OCI-LY1 (cell line): ENCODE results near the gene WNT11.
A peak's percentile ranks its signal among the peaks of the same experiment; 100 is the strongest.

Experiments
- H2AFZ ChIP-seq: fragments of 200-600 bp; sonication (generic), shearing (Covaris generic); 2 replicates; pipeline ENCODE4 v1.6.0; 2014; ENCODE audit warnings: antibody characterized with exemption, mild to moderate bottlenecking, low read length
- H3F3A ChIP-seq: fragments of 200-600 bp; sonication (generic), shearing (Covaris generic); 2 replicates; pipeline ENCODE4 v1.6.0; 2014; ENCODE audit warnings: mild to moderate bottlenecking, antibody characterized with exemption, low read length, moderate library complexity; ENCODE audit not compliant: insufficient read depth
- H3K27ac ChIP-seq: fragments of 200-600 bp; sonication (generic); 2 replicates; pipeline ENCODE4 v1.5.1; 2014; ENCODE audit warnings: low read length, mixed run types, mild to moderate bottlenecking, low read depth; ENCODE audit not compliant: poor library complexity, severe bottlenecking
- H3K27me3 ChIP-seq: fragments of 200-600 bp; sonication (generic); 2 replicates; pipeline ENCODE4 v1.6.0; 2014; ENCODE audit warnings: antibody characterized with exemption, mild to moderate bottlenecking, low read length, moderate library complexity; ENCODE audit not compliant: insufficient read depth
- H3K36me3 ChIP-seq: fragments of 200-600 bp; sonication (generic); 2 replicates; pipeline ENCODE4 v1.6.1; 2014; ENCODE audit warnings: mild to moderate bottlenecking, antibody characterized with exemption, low read length, moderate library complexity, mixed read lengths; ENCODE audit not compliant: insufficient read depth
- H3K4me1 ChIP-seq: fragments of 200-600 bp; sonication (generic); 2 replicates; pipeline ENCODE4 v1.5.1; 2014; ENCODE audit warnings: mild to moderate bottlenecking, low read length, moderate library complexity; ENCODE audit not compliant: insufficient read depth, severe bottlenecking
- H3K4me2 ChIP-seq: fragments of 200-600 bp; sonication (generic), shearing (Covaris generic); 2 replicates; pipeline ENCODE4 v1.6.1; 2014; ENCODE audit warnings: low read length
- H3K4me3 ChIP-seq: fragments of 200-600 bp; sonication (generic); 2 replicates; pipeline ENCODE4 v1.5.1; 2014; ENCODE audit warnings: low read length, low read depth, mild to moderate bottlenecking, mixed read lengths; ENCODE audit not compliant: poor library complexity, severe bottlenecking
- H3K79me2 ChIP-seq: fragments of 200-600 bp; shearing (Covaris generic); 2 replicates; pipeline ENCODE4 v1.6.1; 2016; ENCODE audit warnings: mixed run types, low read length, mixed read lengths; ENCODE audit not compliant: insufficient read depth
- H3K9ac ChIP-seq: fragments of 200-600 bp; sonication (generic), shearing (Covaris generic); 2 replicates; pipeline ENCODE4 v1.6.1; 2014; ENCODE audit warnings: mild to moderate bottlenecking, low read length, mixed read lengths
- H3K9me2 ChIP-seq: fragments of 200-600 bp; sonication (generic), shearing (Covaris generic); 2 replicates; pipeline ENCODE4 v1.6.1; 2014; ENCODE audit warnings: low read depth, mild to moderate bottlenecking, low read length, mixed read lengths
- H3K9me3 ChIP-seq: fragments of 200-600 bp; shearing (Covaris generic); 2 replicates; pipeline ENCODE4 v1.6.1; 2014; ENCODE audit warnings: low read length, mixed read lengths
- H4K20me1 ChIP-seq: fragments of 200-600 bp; sonication (generic), shearing (Covaris generic); 2 replicates; pipeline ENCODE4 v1.6.0; 2016; ENCODE audit warnings: mild to moderate bottlenecking, low read length; ENCODE audit not compliant: insufficient read depth
- EZH2 ChIP-seq: fragments of 200-600 bp; sonication (generic), shearing (Covaris generic); IDR thresholded peaks from 2 replicates; pipeline ENCODE4 v1.8.0; 2017; ENCODE audit warnings: borderline replicate concordance, mixed run types, mild to moderate bottlenecking, antibody characterized with exemption, low read length, moderate library complexity, mixed read lengths
- TF ChIP-seq, protein P1 (sequence below): fragments of 200-600 bp; sonication (generic), shearing (Covaris generic); IDR thresholded peaks from 2 replicates; pipeline ENCODE4 v1.5.1; 2017; ENCODE audit warnings: mild to moderate bottlenecking, antibody characterized with exemption, low read length, moderate library complexity, mixed read lengths

The WNT11 gene

DNA sequence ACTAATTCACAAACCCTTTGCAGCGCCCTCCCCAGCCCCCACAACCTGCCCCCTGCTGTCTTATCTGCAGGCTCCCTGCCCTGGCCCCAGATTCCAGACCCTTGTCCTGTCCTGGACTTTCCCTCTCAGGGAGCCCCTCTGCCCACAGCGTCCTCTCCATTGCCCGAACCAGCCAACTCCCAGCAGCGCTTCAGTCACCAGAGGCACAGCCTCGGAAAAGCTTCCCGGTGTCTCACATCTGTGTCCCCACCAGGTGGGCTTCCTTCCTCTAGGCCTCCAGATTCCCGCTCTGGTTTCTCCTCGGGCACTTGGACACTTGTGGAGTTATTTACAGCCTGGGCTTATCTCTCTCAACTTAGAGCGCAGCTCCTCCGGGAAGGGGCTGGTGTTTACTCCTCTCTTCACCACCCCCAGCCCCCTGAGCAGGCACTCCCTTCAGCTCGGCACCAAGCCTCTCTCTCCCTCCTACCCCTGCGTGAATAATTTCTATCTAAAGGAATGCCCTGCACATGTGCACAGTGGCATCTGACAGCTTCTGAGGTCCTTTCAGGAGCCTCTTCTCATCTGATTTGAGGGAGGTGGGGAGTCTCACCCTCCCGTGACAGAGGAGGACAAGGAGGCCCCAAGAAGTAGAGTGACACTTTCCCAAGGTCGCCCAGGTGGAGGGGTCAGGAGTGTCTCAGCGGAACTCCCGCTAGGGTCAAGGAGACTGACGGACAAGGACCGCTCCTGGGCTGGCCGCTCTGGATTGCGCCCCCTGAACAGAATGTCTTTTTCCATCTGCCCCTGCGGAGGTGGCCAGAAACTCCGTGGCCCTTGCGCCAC is 838 bp downstream of the WNT11 start:
- H3K27ac ChIP-seq = no peak overlapping the region
- H3K9ac ChIP-seq = no peak overlapping the region
- H3K36me3 ChIP-seq = no peaks in the 10 kb centered on the region
- H3K9me3 ChIP-seq = no peaks in the 10 kb centered on the region
- H3K9me2 ChIP-seq = no peaks in the 10 kb centered on the region
- peak overlapping the region; percentile 63 for H3K4me3 ChIP-seq
- peaks cover 9% of the 10 kb centered on the region for H3K27me3 ChIP-seq
- no peak overlapping the region for H2AFZ ChIP-seq
- no peaks in the 10 kb centered on the region for H3F3A ChIP-seq
- H3K4me2 ChIP-seq = peak overlapping the region; percentile 60; the same call in 1 of the 2 replicates
- H3K79me2 ChIP-seq = no peaks in the 10 kb centered on the region
- peaks cover 35% of the 10 kb centered on the region for H3K4me1 ChIP-seq
- H4K20me1 ChIP-seq = no peaks in the 10 kb centered on the region
- no peak for TF ChIP-seq EZH2
- TF ChIP-seq, protein P1, sequence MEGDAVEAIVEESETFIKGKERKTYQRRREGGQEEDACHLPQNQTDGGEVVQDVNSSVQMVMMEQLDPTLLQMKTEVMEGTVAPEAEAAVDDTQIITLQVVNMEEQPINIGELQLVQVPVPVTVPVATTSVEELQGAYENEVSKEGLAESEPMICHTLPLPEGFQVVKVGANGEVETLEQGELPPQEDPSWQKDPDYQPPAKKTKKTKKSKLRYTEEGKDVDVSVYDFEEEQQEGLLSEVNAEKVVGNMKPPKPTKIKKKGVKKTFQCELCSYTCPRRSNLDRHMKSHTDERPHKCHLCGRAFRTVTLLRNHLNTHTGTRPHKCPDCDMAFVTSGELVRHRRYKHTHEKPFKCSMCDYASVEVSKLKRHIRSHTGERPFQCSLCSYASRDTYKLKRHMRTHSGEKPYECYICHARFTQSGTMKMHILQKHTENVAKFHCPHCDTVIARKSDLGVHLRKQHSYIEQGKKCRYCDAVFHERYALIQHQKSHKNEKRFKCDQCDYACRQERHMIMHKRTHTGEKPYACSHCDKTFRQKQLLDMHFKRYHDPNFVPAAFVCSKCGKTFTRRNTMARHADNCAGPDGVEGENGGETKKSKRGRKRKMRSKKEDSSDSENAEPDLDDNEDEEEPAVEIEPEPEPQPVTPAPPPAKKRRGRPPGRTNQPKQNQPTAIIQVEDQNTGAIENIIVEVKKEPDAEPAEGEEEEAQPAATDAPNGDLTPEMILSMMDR = no peak

DNA sequence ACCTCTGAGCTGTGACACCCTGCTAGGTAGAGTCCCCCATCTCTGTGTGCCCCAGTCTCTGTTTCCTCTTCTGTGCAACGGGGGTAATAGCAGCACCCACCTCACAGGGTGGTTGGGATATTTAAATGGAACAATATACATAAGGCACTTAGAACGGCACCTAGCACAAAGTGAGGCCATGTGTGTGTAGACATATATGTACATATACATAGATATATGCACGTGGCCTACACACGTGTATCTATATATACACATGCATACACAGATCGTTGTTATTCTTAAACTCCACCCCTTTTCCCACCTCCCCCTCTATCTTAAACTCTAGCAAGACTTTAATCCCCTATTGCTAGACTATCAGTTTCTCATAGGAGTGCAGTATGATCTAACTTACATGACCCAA is 2.4 kb downstream of the WNT11 start:
- H4K20me1 ChIP-seq = no peaks in the 10 kb centered on the region
- H3K27me3 ChIP-seq = peaks cover 9% of the 10 kb centered on the region
- no peak overlapping the region for H3K27ac ChIP-seq
- TF ChIP-seq EZH2 = no peak
- TF ChIP-seq, protein P1 = no peak
- H3K79me2 ChIP-seq = no peaks in the 10 kb centered on the region
- no peaks in the 10 kb centered on the region for H3F3A ChIP-seq
- H3K36me3 ChIP-seq = no peaks in the 10 kb centered on the region
- H3K4me2 ChIP-seq = no peak overlapping the region
- no peak overlapping the region for H3K4me3 ChIP-seq
- no peaks in the 10 kb centered on the region for H3K9me3 ChIP-seq
- H3K9me2 ChIP-seq = no peaks in the 10 kb centered on the region
- no peak overlapping the region for H2AFZ ChIP-seq
- H3K4me1 ChIP-seq = peaks cover 30% of the 10 kb centered on the region
- no peak overlapping the region for H3K9ac ChIP-seq

DNA sequence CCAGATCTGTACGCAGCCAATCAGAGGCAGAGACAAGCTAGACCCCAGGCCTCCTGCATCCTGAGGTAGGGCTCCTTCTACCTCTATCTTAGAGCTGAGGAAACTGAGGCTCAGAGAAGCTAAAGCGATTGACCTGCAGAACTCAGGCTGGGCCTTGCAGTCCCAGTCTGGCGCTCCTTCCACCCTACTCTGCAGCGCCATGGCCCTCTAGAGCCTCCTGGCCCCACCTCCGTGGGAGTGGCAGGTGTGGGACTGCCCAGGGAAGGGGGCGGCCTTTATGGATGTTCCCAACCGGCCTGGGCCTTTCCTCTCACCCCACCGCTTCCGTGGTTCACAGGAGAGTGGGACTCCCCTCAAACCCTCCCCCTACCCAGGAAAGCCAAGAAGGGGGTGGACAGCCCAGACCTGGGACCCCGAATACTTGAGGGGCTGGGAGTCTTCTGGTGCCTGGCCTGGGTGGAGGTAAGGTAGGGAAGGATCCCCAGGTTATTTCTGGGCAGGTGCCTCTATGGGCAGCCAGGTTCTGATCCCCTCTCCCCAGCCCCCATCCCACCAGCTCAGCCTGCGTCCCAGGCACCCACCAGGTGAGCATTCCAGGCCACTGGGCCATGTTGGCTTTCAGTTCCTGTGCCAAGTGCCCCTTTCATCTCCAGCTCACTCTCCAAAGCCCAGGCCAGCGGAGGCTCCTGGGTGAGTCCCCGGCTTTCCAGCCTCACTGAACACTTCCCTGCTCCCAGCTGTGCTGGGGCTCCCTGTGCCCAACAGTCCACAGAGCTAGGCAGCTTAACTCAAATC is 3.0 kb downstream of the WNT11 start:
- Histone ChIP-seq H3F3A (no peaks in the 10 kb centered on the region), H3K27me3 (peaks cover 9% of the 10 kb centered on the region), H3K27ac (no peak overlapping the region), H3K79me2 (no peaks in the 10 kb centered on the region), H3K4me3 (no peak overlapping the region), H2AFZ (no peak overlapping the region), H3K9ac (no peak overlapping the region), H3K4me1 (peaks cover 25% of the 10 kb centered on the region), H3K9me3 (no peaks in the 10 kb centered on the region), H4K20me1 (no peaks in the 10 kb centered on the region), H3K9me2 (no peaks in the 10 kb centered on the region), H3K4me2 (no peak overlapping the region), H3K36me3 (no peaks in the 10 kb centered on the region)
- no peak for TF ChIP-seq EZH2
- TF ChIP-seq, protein P1 = no peak
